ENCODE results near the gene CEP89.
"Not testable (repeated sequence)": the region's sequence is repeated elsewhere in the genome, so short reads cannot be mapped to it uniquely, and the experiment has no call there.

The CEP89 gene

DNA sequence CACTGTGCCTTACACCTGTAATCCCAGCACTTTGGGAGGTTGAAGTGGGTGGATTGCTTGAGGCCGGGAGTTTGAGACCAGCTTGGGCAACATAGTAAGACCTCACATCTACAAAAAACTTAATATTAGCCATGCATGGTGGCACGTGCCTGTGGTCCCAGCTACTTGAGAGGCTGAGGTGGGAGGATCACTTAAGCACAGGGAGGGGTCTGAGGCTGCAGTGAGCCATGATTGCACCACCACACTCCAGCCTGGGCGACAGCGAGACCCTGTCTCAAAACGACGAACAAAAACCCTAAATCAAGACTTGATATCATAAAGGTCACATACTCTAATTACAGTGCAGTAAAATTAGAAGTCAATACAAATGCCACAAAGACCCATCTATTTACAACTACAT, 119.5 kb downstream of the CEP89 start:
- FAIRE-seq (no peak), DNase-seq (ENCODE audit: insufficient read length, low spot score) (no peak)

DNA sequence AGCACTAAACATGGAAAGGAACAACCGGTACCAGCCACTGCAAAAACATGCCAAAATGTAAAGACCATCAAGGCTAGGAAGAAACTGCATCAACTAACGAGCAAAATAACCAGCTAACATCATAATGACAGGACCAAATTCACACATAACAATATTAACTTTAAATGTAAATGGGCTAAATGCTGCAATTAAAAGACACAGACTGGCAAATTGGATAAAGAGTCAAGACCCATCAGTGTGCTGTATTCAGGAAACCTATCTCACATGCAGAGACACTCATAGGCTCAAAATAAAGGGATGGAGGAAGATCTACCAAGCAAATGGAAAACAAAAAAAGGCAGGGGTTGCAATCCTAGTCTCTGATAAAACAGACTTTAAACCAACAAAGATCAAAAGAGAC, 123.7 kb downstream of the CEP89 start:
- DNase-seq (ENCODE audit: insufficient read length, low spot score); FAIRE-seq: not testable (repeated sequence)

DNA sequence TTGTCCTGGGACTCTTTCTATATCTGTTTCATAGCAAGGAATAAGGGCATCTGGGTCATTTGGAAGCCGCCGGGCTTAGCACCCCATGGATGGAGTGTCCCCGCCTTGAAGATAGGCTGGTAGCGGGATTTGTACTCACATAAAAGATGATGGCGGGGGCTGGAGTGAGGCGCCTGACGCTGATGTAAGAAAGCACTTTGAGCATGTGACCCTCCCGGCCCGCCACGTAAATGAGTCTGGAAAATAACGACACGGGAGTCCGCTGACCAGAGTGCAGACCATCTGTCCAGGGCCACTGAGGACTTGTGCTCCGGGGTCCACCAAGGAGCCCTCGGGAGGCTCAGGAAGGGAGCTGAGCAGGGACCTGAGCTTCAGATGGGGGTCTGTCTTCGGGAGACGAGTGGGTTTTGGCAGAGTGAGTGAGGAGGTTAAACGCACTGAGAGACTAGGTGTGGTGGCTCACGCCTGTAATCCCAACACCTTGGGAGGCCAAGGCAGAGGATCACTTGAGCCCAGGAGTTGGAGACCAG, 128.0 kb downstream of the CEP89 start:
- FAIRE-seq (no peak), DNase-seq (ENCODE audit: insufficient read length, low spot score) (no peak)

- FAIRE-seq (no peak), DNase-seq (ENCODE audit: insufficient read length, low spot score) (no peak)
These were observed 129.7 kb downstream of the CEP89 start for GRCh38 chr19:32842061-32842460.

DNA sequence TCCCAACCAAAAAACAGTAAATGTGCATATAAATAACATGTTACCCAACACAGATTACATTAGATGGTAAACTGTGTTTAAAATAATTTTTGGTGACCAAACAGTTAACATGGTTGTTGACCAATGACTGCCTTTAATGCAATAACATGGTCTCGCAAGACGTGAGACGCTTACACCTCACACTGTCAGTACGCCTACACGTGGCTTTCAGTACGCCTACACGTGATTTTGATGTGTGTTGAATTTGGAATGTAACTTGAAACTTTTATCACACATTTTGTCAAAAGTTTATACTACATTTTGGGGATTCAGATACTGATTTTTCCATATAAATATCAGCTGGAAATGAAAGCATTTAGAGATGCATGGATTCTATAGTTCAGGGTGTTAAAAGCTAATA, 134.2 kb downstream of the CEP89 start:
- DNase-seq (ENCODE audit: insufficient read length, low spot score) = no peak
- FAIRE-seq = no peak

DNA sequence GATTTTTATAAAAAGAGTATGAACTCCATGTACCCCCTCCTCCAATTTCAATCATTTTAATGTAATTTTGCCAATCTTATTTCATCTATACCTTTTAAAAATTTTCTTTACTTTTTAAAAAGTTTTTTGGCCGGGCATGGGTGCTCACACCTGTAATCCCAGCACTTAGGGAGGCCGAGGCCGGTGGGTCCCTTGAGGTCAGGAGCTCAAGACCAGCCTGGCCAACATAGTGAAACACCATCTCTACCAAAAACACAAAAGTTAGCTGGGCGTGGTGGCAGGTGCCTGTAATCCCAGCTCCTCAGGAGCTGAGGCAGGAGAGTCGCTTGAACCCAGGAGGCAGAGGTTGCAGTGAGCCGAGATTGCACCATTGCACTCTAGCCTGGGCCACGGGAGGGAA, 138.4 kb downstream of the CEP89 start:
- not testable (repeated sequence) for DNase-seq (ENCODE audit: insufficient read length, low spot score); FAIRE-seq

DNA sequence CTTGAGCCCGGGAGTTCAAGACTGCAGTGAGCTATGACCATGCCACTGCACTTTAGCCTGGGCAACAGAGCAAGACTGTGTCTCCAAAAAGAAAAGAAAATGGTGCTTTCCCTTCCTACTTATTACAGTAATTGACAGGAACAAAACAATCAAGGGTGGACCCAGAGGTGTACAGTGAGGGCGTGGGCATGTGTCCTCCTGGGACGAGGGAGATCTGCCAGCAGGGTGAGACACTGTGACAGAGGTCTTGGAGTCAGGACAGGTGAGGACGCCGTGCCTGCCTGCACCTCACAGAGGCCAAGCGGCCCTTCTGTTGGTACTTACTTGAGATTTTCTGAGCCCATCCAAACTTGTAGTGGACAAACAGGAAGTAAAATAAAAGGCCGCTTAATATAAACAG, 138.9 kb downstream of the CEP89 start:
- not testable (repeated sequence) for FAIRE-seq; DNase-seq (ENCODE audit: insufficient read length, low spot score)

DNA sequence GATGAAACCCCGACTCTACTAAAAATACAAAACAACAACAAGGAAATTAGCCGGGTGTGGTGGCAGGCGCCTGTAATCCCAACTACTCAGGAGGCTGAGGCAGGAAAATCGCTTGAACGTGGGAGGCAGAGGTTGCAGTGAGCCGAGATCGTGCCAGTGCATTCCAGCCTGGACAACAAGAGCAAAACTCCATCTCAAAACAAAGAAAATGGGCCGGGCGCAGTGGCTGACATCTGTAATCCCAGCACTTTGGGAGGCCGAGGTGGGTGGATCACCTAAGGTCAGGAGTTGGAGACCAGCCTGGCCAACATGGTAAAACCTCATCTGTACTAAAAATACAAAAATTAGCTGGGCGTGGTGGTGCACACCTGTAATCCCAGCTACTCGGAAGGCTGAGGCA, 139.7 kb downstream of the CEP89 start:
- not testable (repeated sequence) for FAIRE-seq; DNase-seq (ENCODE audit: insufficient read length, low spot score)

DNA sequence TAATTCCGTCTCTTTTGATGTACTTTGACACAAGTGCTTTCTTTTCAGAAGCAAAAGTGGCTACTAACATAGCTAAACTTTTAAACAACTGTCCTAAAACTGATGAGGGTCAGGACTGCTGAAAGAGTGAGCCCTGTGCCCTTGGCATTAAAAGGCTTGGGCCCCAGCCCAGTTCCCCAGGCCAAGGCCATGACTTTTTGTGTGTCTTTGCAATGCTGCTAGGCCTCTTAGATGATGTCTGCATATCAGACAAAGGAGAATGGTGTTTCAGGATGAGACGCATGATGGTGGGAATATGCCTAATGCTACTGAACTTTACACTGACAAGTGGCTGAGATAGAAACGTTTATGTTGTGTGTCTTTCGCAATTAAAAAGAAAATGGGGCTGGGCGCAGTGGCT, 140.1 kb downstream of the CEP89 start:
- DNase-seq (ENCODE audit: insufficient read length, low spot score) (no peak), FAIRE-seq (no peak)

- peak; percentile 87 for DNase-seq (ENCODE audit: insufficient read length, low spot score)
These were observed 141.3 kb downstream of the CEP89 start for GRCh38 chr19:32830231-32831014.

DNA sequence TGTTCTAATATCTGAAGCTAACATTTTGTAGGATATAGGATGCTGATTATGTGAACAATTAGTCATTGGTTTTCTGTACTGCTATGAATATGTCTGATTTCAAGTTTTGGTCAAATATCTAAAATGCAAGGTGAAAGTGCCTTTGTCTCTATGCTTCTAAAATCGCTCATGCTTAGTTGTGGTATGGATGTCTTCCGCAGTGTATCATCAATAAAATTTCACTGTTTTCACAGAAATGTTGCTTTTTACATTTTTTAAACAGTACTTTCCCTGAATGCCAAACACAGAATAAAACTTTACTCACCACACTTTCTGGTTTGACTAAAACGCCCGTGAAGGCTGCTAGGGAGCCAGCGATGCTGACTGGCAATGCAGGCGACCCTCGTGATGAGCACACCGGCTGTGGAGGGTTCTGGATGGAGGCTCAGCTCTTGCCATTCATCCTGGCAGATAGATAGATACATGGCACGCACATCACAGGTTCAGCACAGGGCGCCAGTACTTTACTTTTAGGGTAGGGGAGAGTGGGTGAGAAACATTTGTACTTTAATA, 142.3 kb downstream of the CEP89 start:
- FAIRE-seq (no peak), DNase-seq (ENCODE audit: insufficient read length, low spot score) (no peak)

More at GRCh38 chr19:32830231-32831014, 141.3 kb downstream of the CEP89 start:
- peak; percentile 87 for FAIRE-seq

DNA sequence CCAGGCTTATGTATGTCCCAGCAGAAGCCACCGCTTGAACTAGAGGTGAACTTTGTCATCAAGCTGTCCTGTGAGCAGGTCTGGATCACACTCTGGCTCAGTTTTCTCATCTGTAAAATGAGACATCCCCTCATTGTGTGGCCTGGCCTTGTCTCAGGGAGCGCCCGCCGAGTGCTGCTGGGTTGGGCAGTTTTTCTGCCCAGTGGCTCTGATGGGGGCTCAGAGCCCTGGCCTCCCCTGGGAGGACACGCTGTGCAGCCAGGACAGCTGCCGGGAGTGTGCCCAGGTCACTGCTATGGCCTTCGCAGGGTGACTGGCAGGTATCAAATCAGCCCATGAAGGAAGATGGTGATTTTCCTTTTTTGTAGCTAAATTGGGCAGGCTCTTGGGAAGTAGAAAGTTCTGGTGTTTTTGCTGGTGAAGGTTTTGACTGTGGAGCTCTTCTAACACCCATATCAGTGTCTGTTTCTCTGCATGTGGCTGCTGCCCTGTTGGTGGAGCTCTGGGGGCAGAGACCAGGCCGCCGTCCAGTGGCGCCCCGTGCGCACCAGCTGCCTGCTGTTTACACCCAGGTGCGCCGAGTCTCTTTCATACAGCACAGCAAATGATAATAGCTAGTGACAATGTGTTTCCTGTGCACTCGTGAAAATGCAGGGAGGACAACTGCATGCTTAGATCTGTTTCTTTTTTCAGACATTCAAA, 143.0 kb downstream of the CEP89 start:
- DNase-seq (ENCODE audit: insufficient read length, low spot score) (no peak), FAIRE-seq (no peak)

DNA sequence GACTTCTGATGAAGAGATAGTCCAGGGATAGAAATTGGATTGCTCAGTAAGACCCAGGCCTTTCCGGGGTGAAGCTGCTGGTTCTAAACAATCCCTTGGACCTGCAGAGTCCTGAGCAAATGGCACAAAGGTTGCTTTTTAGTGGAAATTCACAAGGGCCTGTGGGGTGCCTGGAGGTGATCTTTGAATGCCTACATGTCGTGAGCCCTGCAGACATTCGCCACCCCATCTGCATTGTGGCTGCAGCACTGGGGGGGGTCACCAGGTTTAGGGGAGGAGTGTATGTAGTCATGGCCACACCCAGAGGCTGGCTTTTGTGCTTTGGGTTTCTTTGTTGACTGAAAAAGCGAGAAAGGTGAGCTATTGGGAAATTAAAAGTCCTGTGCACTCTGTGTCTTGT, 143.6 kb downstream of the CEP89 start:
- FAIRE-seq = no peak

More for the DNA sequence above, 143.6 kb downstream of the CEP89 start:
- DNase-seq (ENCODE audit: insufficient read length, low spot score) = no peak
